ENCODE measurements around the gene PRUNE2.

GRCh38 chr9:76846297-76846696, 59.6 kb downstream of the PRUNE2 start:
- TF ChIP-seq POLR2A (IDR thresholded peaks at IDR 0.05; ENCODE audit: low read depth) = no peak
- TF ChIP-seq CTCF (IDR thresholded peaks at IDR 0.05) = no peak
- no peak for TF ChIP-seq EP300 (IDR thresholded peaks at IDR 0.05)
